HG02571 (cell line): ENCODE results near the gene FNDC3B.

Experiments used
- ATAC-seq: cut with Tn5 transposase; IDR thresholded peaks from one replicate; pipeline ENCODE4 v1.9.1; 2021; ENCODE audit warnings: mild to moderate bottlenecking, moderate library complexity; ENCODE audit not compliant: unreplicated experiment

Gene FNDC3B

GRCh38 chr3:172147113-172147818 lies 107.9 kb downstream of the FNDC3B start:
- ATAC-seq: no peak

DNA sequence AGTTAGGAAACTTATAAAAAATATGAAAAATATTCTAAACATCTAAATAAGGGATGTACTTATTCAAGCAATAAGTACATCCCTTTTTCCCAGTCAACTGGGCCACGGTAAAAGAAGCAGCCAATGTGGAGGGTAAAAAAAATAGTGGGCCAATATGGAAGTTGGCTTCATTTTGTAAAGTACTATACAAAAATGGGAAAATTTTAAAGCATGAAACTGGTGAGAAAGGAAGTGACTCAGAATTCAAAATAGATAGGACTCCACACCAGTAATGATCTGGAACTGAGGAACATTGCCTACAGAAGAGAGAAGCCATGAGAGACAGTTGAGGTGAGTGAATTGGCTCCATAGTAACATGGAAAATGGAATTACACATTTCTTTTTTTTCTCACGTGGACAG lies 108.9 kb downstream of the FNDC3B start:
- no peak for ATAC-seq

- ATAC-seq: no peak
Observed at GRCh38 chr3:172148702-172149565, 109.6 kb downstream of the FNDC3B start.

DNA sequence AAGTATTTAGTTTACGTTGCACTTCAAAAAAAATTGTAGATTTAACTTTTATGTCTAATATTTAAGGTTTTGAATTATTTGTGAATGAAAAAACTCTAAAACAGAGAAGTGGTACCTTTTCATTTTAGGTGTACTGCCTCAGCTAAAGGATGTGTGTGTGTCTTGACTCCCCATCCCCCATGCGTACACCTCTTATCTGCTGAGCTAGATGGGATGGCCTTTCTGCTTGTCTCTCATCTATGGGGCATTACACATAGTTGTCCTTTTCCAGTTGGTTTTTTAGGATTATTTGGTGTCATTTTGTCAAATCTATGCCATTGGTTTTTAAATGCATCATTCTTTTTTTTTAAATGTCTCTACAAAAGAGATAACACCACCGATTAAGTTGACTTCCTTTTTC lies 110.9 kb downstream of the FNDC3B start:
- ATAC-seq: no peak

DNA sequence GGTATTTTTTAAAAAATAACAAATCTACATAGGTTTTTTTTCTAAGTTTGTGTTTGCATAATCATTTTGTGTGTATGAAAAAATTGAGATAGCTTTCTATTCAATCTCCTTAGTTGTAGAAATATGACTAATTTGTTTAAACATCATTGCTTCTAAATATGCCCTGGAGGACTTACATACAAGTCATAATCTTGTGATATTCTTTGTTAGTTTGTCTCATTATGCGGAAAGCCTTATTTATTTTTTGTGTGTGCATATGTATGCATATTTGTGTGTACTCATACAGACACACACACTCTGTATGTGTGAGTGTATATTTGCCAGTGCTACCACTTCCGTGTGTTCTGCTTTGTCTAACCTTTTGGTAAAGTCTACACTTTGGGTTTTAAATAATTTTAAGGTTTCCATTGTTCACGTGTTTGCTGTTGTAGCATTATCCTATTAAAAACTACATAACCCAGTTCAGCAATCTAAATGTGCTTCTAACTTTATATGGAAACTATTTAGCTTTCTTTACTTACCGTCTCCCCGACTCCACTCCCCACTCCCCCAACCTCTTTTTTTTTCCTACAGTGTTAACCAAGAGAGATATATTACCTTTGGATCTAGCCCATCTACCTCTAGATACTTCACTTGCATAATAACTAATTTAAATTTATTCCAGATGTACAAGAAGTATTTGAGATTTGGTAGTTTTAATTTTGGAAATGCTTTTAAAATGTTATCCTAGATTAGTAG lies 111.7 kb downstream of the FNDC3B start:
- no peak for ATAC-seq

- no peak for ATAC-seq
Observed at GRCh38 chr3:172151651-172152649, 112.6 kb downstream of the FNDC3B start.

- no peak for ATAC-seq
Observed at GRCh38 chr3:172152874-172153273, 113.5 kb downstream of the FNDC3B start.

- ATAC-seq: peak; percentile 44
Observed at GRCh38 chr3:172153335-172153861, 114.0 kb downstream of the FNDC3B start.

DNA sequence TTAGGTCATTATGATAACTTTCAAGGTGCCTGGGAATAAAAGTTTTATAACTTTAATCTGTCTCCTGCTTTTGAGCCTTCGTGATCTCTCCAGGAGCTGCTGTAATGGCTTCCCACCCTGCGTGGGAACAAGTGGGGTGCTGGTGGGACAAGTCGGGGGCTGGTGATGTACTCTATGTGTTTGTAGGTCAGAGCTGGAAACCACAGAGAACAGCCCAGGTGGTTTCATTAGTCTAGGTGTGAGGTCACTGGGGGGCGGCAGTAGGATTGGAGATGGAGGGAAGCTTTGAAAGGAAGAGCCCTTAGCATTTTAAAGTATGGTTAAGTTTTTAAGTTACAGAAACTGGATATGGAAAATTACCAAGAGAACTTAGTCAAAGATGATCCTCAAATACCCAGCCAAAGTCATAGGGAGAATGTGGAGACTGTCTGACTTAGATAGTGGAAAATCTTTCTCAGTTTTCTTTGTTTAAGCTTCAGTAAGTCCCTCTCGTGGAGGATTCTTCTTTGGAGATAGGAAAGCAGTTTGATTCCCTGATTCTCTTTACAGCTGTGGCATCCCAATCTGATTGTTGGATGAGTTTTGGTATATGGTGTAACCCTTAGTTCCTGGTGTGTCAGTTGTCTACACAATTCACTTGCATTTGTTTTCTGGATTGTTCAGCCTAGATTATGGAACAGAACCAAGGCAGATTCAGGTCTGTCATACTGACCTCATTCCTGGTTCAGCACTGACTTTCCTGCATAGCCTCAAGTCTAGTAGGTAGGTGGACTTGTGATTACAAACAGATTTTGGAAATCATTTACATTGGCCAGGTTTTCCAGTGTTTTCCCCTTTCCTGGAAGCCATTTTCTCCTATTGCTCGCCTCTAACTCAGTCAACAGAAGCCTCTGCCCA lies 115.6 kb downstream of the FNDC3B start:
- peak; percentile 70 for ATAC-seq

- ATAC-seq: no peak
Observed at GRCh38 chr3:172155897-172156585, 116.7 kb downstream of the FNDC3B start.

DNA sequence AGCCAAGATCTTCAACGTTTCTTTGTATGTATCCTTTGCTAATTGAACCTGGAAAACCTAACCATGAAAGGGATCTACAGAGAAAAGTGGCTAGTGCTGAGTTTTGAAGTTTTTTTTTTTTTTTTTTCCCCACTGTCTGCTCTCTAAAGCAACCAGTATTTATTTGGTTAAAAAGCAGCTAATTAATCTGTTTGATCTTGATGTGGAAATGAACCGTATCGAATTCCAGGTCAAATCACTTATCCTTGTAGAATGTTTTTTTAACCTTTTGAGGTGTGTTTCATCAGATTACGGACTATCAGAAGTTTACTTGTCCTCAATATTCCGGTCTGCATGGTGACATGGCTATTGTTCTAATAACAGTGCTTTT lies 117.2 kb downstream of the FNDC3B start:
- no peak for ATAC-seq

- no peak for ATAC-seq
Observed at GRCh38 chr3:172157564-172158258, 118.3 kb downstream of the FNDC3B start.

DNA sequence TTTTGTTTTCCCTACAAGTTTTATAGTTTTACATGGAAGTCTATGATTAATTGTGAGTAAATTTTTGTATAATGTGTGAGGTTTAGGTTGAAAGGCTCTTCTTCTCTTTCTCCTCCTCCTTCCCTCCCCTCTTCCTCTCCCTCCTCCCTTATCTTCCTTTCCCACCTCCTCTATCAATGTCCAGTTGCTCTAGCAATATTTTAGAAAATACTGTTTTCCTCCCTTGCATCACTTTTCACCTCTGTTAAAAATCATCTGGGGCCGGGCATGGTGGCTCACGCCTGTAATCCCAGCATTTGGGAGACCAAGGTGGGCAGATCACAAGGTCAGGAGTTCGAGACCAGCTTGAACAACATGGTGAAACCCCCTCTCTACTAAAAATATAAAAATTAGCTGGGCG lies 119.4 kb downstream of the FNDC3B start:
- ATAC-seq: no peak

DNA sequence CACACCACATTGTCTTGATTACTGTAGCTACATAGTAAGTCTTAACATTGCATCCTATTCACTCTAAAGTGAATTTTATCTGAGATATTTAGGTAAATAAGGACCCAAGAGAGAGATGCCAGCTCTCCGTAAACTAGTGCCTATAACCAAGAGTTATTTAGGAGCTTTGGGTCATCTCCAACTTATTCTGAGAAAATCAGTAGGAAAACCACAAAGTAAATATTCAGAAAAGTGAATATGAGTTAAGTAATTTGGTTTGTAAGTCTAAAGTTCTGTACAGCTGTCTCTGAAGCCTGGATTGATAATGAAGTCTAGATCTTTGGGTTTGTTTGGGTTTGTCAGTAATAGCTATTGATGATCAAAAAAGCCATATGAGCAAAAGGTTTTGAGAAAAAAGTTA lies 120.0 kb downstream of the FNDC3B start:
- ATAC-seq: no peak

- no peak for ATAC-seq
Observed at GRCh38 chr3:172159962-172160538, 120.7 kb downstream of the FNDC3B start.

DNA sequence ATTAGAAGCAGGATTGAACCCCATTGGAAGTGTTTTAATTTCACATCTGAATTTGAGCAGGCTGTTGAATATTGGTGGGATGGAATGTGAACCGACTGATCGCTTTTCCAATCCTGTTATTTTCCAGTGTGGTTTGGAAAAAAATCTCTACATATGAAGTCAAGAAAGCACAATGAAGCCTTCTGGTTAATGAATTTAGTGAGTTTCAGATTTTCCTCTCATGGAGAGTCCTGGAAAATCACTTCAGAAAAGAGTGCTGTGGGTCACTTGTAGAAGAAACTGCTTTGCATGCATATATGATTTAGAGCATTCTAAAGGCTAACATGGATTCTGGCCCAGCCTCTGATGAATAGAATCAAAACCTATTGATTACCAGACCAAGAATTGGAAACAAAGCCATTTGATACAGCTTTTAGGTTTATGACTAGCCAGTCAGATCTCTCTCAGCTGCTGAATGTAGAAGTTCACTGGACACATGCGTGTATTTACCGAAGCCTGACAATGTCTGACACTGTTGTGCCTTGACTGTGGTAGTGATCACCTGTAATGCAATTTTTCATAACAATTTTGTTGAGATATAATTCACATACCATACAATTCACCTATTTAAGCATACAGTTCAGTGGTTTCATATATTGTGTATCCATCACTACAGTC lies 121.9 kb downstream of the FNDC3B start:
- ATAC-seq: no peak

- no peak for ATAC-seq
Observed at GRCh38 chr3:172161959-172162358, 122.6 kb downstream of the FNDC3B start.
